Hippocampal formation (tissue), 2 donors: ENCODE measurements around the gene OLFML1.
A peak's percentile ranks its signal among the peaks of the same experiment; 100 is the strongest.

Experiments
- DNase-seq, 2 donors: peaks; one replicate each; lab custom pipeline; 2025; lab: John Stamatoyannopoulos, UW

OLFML1 gene

GRCh38 chr11:7485186-7486097 is at the start of gene OLFML1:
Gene OLFML1 (plus strand): TSS chr11:7485506. CDS start chr11:7485876, 370 bp downstream.
- DNase-seq = no peak

DNA sequence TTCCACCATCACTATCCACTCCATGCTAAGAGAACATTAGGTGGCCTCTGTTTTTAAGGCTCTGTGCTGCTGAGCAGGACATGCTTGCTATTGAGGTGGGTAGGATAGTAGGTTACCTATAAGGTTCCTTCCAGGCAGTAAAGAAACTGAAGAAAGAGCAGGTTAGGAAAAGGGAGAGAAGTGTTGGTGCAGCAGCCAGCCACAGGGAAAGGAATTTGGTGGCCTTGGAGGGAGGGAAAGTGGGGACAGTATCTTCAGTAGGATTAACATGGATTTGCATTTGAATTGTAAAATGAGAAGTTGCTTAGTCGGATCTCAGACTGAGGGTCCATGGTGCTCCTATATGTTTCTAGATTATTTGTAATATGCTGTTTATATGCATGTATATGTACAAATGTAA is 49.2 kb upstream of the OLFML1 start:
- no peak for DNase-seq

DNA sequence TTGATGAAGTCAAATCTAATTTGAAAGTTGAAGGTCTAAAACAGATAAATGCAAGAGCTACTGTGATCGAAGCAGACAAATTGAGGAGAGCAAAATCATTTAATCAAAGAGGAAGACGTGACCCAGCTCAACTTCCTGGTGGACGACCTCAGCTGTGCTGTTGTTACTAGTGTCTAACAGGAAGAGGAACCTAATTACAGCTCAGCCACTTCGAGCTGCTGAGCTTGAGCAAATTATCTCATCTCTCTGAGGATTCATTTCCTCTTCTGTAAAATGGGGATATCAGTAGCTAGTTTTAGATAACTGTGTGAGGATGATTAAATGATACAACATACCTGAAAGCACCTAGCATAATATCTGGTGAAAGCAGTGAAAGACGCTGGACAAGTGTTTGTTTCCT is 48.6 kb upstream of the OLFML1 start:
- DNase-seq = no peak

DNA sequence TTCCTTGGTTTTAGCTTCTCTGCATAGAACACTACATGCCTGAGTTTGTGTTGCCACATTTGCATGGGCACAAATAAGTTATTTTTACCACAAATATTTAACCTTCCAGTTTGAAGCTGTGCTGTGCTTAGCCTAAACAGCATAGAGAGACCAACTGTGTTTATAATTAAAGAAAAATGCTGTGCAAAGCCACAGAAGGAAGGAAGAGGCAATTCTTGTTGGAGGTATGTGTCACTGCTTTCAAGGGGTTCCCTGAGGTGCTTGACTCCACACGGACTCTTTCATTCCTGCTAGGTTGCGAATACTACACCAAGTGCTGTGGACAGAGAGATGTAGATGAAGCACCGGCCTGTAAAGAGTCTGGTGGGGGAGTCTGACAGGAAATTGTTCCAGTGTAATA is 47.6 kb upstream of the OLFML1 start:
- DNase-seq = no peak

DNA sequence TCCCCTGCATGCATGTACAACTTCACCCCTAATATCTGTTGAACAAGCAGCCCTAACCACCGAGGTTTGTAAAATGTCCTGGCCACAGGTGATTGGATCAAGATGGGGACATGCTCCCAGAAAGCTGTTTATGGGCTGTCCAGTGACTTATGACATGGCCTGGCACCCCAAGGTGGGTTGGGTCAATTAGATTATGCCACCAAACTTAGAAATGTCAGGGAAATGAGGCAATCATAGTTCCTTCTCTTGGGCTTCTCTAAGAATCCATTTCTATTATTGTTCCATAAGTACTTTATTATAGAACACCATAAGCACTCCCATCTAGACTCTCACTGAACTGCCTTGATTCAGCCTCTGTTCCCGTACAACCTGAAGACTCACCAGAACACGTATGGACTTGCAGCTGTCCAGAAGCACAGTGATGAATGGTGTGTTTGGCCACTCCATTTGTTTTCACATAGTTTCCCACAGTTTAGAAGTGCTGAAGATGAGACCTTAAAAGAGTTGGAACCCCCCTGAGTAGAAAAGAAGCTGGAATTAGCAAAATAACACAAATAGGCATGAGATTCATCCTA is 45.5 kb upstream of the OLFML1 start:
- no peak for DNase-seq

DNA sequence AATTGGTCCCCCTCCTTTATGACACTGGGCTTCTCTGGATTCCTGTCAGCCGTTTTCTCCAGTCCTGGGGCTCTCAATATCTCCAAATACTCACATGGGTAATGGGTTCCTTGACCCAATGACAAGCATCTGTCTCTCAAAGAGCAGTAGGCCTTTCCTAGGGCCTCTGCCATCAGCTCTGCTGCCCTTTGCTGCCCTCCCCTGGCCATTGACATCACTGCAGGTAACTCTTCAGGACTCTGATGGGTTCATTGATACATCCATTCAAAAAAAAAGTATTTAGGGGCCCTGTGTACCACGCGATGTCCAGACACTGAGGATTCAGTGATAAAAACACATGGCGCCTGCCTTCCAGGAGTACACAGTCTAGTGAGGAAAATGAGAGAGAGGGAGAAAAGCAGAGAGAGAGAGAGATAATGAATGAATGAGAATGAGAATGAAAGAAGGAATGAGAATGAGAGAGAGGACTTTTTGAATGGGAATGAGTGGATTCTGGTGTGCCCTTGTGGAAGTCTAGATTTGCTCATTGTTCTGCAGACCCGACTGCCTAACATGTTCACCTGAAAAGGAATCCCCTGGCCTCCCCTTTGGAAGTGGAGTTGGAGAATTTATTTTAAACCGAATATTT is 42.6 kb upstream of the OLFML1 start:
- DNase-seq = peak; percentile 60 to 67

- no peak for DNase-seq
Measured at GRCh38 chr11:7444091-7444981, 41.0 kb upstream of the OLFML1 start.

GRCh38 chr11:7445564-7445963 is 39.7 kb upstream of the OLFML1 start:
- DNase-seq = no peak

DNA sequence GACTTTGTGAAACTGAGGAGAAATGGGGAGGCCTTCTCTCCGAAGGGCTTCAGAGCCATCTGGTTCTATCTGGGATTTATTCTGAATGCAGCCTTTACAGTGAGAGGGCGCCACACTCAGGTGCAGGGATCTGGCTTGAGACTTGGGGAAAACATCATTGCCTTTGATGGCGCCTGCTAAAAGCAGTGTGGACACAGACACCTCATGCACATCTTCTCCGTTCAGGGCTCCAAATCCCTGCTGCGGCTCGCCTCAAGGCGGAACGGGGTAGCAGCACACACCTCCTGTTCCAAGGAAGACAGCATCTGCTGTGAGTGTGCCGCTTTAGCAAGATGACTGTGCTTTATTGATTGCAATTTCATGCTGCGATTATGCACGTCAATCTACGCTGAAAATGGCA is 37.1 kb upstream of the OLFML1 start:
- DNase-seq = no peak

DNA sequence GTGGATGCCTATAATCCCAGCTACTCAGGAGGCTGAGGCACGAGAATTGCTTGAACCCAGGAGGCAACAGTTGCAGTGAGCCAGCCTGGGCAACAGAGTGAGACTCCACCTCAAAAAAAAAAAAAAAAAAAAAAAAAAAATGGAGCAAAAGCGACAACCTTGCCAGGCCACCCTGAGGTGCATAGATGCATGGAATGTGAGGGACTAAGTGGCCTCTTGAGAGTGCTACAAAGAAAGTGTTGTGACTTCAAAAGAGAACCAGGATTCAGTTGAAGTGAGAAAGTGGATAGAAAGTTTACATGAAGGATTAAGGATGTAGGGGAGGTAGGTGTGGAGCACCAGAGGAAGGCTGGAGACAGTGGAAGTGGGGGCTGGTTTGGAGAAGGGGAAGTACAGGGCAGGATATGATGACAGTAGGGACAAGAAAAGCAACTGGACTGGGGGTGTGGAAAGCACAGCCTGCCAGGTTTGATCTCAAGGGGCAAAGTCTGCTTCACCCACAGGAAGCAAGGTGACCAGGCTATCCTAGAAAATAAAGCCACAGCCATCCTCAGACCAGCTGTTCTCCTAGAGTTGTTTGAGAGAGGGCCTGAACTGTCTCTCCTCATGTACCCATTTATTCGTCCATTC is 36.0 kb upstream of the OLFML1 start:
- no peak for DNase-seq

DNA sequence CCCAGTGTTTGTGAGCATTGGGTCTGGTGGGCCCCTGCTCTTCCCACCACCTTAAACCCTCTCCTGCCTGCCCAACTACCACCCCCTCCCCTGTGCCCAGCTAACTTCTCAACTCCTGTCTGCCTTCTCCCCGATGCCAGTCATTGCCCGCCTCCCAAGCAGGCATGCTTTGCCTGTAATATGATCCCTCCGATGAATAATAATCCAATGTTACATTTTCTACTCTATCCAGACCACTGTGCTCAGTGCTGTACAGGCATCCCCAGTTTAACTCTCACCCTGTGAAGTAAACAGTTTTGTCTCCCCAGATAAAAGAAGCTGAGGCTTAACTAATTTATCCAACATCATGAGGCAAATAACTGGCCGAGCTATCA is 35.5 kb upstream of the OLFML1 start:
- no peak for DNase-seq

GRCh38 chr11:7450836-7451235 is 34.5 kb upstream of the OLFML1 start:
- DNase-seq = no peak

GRCh38 chr11:7451520-7451919 is 33.8 kb upstream of the OLFML1 start:
- DNase-seq = no peak

- DNase-seq = no peak
Measured at GRCh38 chr11:7451952-7452494, 33.3 kb upstream of the OLFML1 start.

GRCh38 chr11:7454854-7455253 is 30.5 kb upstream of the OLFML1 start:
- DNase-seq = no peak

DNA sequence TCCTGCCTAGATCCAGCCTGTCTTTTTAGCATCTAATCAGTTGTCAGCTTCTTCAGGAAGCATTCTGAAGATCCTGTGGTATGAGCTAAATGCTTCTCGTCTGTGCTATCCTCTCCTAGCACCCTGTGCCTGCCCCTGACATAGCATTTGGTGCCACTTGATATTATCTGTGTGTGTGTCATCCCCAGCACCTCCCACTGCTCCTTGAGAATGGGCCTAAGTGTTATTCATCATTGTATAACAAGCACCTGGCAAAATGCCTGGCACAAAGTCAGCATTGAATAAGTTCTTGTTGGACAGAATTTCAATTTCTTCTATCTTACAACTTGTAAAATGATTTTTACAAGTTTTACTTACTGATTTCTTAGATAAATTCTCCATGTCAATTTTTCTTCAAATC is 28.1 kb upstream of the OLFML1 start:
- DNase-seq = no peak

DNA sequence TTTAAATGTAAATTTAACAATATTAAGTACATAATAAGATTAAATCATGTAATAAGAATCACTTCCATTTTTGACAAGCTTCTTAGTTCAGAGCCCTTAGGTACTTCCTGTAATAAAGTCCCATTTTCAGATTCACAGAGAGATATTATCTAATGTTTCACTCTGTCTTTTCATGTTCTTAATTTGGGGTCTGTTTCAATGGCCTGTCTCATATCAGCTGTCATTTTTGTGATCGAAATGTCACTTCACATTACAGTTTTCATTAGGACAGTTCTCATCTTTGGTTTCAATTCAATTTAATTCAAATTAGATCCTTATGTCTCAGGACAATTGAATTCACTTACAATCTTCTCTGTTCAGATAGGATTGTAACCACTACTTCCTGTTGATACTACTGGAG is 22.6 kb upstream of the OLFML1 start:
- DNase-seq = no peak

- DNase-seq = no peak
Measured at GRCh38 chr11:7467652-7468051, 17.7 kb upstream of the OLFML1 start.

GRCh38 chr11:7469351-7469865 is 15.9 kb upstream of the OLFML1 start:
- no peak for DNase-seq

DNA sequence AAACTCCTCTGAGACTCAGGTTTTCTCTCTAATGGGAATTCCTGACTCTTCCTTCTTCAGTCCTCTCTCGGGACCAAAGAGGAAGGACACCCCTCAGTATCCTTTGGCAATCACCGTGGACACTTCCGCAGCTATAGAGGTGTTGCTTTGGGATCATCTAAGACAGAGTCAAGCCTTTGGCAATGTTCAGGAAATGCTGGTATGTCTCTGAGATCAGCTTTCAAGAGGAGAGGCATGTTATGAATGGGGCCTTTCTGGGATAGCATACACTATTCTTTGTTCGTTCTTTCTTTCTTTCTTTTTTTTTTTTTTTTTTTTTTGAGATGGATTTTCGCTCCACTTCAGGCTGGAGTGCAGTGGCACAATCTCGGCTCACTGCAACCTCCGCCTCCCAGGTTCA is 14.2 kb upstream of the OLFML1 start:
- no peak for DNase-seq

- no peak for DNase-seq
Measured at GRCh38 chr11:7473717-7474116, 11.6 kb upstream of the OLFML1 start.
